Progenitor cell of endocrine pancreas (in vitro differentiated cells): ENCODE measurements around the gene SCN8A. TPM values are rescaled to one million over a fixed set of nuclear protein-coding genes. Genes with fewer than 3 reads are reported as not detected.

Source experiments
- DNase-seq: peaks from one replicate; pipeline ENCODE4 v3.0.0; 2021; ENCODE audit warnings: low spot score; ENCODE audit not compliant: unreplicated experiment
- H3K27ac Mint-ChIP-seq: 2 replicates; pipeline ENCODE4 v1.8.0; 2021; ENCODE audit warnings: mild to moderate bottlenecking, moderate library complexity, mixed read lengths
- H3K27me3 Mint-ChIP-seq: 2 replicates; pipeline ENCODE4 v1.8.0; 2021; ENCODE audit warnings: mixed read lengths
- H3K36me3 Mint-ChIP-seq: 2 replicates; pipeline ENCODE4 v1.8.0; 2022; ENCODE audit warnings: mixed read lengths; ENCODE audit not compliant: insufficient read depth
- H3K4me1 Mint-ChIP-seq: 2 replicates; pipeline ENCODE4 v1.8.0; 2021; ENCODE audit warnings: low read depth, mixed read lengths
- H3K4me3 Mint-ChIP-seq: 2 replicates; pipeline ENCODE4 v1.8.0; 2021; ENCODE audit warnings: low read depth, mild to moderate bottlenecking, moderate library complexity, mixed read lengths
- H3K9me3 Mint-ChIP-seq: 2 replicates; pipeline ENCODE4 v1.8.0; 2021; ENCODE audit warnings: low read depth, mixed read lengths
- total RNA-seq: library from RNA; stranded (reverse); gene quantifications from 2 replicates; pipeline ENCODE4 v1.2.1, GENCODE V29; 2021
- TF ChIP-seq, protein P1 (sequence below): fragments of 200-600 bp; sonication (generic); IDR thresholded peaks from one replicate; pipeline ENCODE4 v1.5.0; 2021; ENCODE audit warnings: antibody characterized with exemption, mild to moderate bottlenecking; ENCODE audit not compliant: unreplicated experiment

The SCN8A gene
- total RNA-seq, 1 donor from 2014 or later = 9.8 TPM

- TF ChIP-seq, protein P1, sequence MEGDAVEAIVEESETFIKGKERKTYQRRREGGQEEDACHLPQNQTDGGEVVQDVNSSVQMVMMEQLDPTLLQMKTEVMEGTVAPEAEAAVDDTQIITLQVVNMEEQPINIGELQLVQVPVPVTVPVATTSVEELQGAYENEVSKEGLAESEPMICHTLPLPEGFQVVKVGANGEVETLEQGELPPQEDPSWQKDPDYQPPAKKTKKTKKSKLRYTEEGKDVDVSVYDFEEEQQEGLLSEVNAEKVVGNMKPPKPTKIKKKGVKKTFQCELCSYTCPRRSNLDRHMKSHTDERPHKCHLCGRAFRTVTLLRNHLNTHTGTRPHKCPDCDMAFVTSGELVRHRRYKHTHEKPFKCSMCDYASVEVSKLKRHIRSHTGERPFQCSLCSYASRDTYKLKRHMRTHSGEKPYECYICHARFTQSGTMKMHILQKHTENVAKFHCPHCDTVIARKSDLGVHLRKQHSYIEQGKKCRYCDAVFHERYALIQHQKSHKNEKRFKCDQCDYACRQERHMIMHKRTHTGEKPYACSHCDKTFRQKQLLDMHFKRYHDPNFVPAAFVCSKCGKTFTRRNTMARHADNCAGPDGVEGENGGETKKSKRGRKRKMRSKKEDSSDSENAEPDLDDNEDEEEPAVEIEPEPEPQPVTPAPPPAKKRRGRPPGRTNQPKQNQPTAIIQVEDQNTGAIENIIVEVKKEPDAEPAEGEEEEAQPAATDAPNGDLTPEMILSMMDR = no peak
- Mint-ChIP-seq H3K27me3 (no peaks in the 10 kb centered on the region), H3K4me1 (no peaks in the 10 kb centered on the region), H3K9me3 (peaks cover 12% of the 10 kb centered on the region), H3K27ac (no peak overlapping the region), H3K36me3 (peaks cover 1% of the 10 kb centered on the region), H3K4me3 (no peak overlapping the region)
- no peak for DNase-seq
Observed at GRCh38 chr12:51579321-51579850, 11.6 kb upstream of the SCN8A start.

- H3K36me3 Mint-ChIP-seq = no peaks in the 10 kb centered on the region
- no peak for DNase-seq
- no peaks in the 10 kb centered on the region for H3K9me3 Mint-ChIP-seq
- H3K4me1 Mint-ChIP-seq = peaks cover 3% of the 10 kb centered on the region
- TF ChIP-seq, protein P1 = no peak
- peaks cover 33% of the 10 kb centered on the region for H3K27me3 Mint-ChIP-seq
- H3K27ac Mint-ChIP-seq = no peak overlapping the region
- peak overlapping the region; percentile 84 for H3K4me3 Mint-ChIP-seq
Observed at GRCh38 chr12:51589060-51589459, 2.0 kb upstream of the SCN8A start.

GRCh38 chr12:51589557-51590176 lies 1.4 kb upstream of the SCN8A start:
- Mint-ChIP-seq H3K4me1 (peaks cover 3% of the 10 kb centered on the region), H3K27me3 (peaks cover 33% of the 10 kb centered on the region), H3K4me3 (peak overlapping the region; percentile 84), H3K9me3 (no peaks in the 10 kb centered on the region), H3K27ac (no peak overlapping the region), H3K36me3 (no peaks in the 10 kb centered on the region)
- TF ChIP-seq, protein P1 = no peak
- DNase-seq = no peak

- H3K36me3 Mint-ChIP-seq = no peaks in the 10 kb centered on the region
Observed at GRCh38 chr12:51590347-51591015, 552 bp upstream of the SCN8A start.

GRCh38 chr12:51592034-51592705 lies 1.1 kb downstream of the SCN8A start:
- DNase-seq = no peak
- H3K4me3 Mint-ChIP-seq = peak overlapping the region; percentile 88
- no peaks in the 10 kb centered on the region for H3K36me3 Mint-ChIP-seq
- no peak overlapping the region for H3K27ac Mint-ChIP-seq
- H3K9me3 Mint-ChIP-seq = no peaks in the 10 kb centered on the region
- peaks cover 33% of the 10 kb centered on the region for H3K27me3 Mint-ChIP-seq
- TF ChIP-seq, protein P1 = no peak
- peaks cover 3% of the 10 kb centered on the region for H3K4me1 Mint-ChIP-seq

More at GRCh38 chr12:51590347-51591015, 552 bp upstream of the SCN8A start:
- Mint-ChIP-seq H3K9me3 (no peaks in the 10 kb centered on the region), H3K4me1 (peaks cover 3% of the 10 kb centered on the region), H3K27ac (peak overlapping the region; percentile 34), H3K4me3 (peak overlapping the region; percentile 84), H3K27me3 (peaks cover 33% of the 10 kb centered on the region)
- TF ChIP-seq, protein P1 = peak; percentile 84
- peak; percentile 88 for DNase-seq
